ENCODE measurements around the gene SCUBE1. TPM values are rescaled to one million over a fixed set of nuclear protein-coding genes. Genes with fewer than 3 reads are reported as not detected.

Gene SCUBE1
- total and polyA plus RNA-seq, 2 of the 4 experiments (the other 2 are of a cell fraction): not detected

DNA sequence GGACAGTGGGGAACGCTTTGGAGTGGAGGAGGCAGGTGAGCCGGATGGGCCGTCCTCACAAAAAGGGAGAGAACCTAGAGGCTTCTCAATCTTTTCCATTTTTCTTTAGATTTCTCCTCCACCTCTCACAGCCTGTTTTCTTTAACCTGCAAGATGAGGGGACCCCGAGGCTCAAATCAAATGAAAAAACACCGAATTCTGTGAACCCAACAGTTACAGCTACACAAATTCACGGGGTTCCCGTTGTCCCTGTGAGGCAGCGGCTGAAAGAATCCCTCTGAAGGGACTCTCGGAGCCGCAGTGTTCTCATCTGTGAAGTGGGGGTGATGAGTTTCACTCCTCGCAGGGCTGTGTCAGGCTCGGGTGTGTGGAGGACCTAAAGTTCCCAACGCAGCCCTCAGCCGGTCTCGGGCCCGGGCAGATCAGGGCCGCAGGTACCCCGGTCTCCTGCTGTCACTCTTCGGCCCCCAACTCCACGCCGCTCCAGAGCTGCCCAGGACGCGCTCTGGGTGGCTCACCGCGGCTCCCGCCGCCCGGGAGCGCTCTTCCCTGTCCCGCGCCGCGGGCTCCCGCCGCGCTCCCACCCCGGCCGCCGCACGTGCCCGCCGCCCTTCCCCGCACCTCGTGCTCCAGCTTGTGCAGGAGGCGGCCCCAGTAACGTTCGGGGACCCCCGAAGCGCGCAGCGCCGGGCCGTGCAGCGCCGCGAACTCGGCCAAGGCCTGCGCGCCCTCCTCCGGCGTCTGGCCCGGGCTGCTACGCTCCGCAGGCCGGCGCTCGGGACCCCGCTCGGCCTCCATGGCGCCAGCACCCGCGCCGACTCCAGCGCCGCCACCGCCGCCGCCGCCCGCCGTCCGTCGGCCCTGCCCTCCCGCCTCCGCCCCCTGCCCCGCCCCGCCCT, 156.7 kb downstream of the SCUBE1 start, which contains the start of gene TTLL12 (continued):
- no peak for TF ChIP-seq RFX5 (IDR thresholded peaks at IDR 0.05; ENCODE audit: low read depth, low read length)
- no peak for TF ChIP-seq NFE2L2 (IDR thresholded peaks at IDR 0.05; ENCODE audit: low read depth, low read length)
- TF ChIP-seq CEBPB (IDR thresholded peaks at IDR 0.05; ENCODE audit: low read depth, low read length): no peak

DNA sequence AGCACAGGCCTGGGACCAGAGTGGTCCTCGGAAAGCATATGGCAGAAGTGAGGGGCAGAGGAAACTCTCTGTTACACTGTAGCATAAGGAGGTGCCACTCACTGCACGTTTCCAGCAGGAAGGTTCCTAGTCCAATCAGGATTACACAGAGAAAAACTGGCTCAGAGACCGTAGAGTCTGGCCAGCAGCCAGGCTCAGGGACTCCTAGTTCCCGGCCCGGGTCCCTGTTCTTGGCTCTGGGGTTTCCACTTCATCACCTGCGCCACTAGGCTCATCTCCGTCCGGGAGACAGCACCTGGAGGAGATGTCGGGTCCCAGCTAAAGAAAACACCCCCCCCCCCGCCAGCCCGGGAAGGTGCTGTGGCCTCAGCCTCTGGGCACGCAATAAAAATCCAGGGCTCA, 157.3 kb downstream of the SCUBE1 start:
- peak overlapping the region; percentile 87 for H3K4me2 ChIP-seq (ENCODE audit: low read depth, low read length)
- H2AK5ac ChIP-seq (ENCODE audit: low read depth, low read length): peak overlapping the region; percentile 60; the same call in 1 of the 2 replicates
- H2BK120ac ChIP-seq (ENCODE audit: low read depth, low read length): no peak overlapping the region
- H2BK20ac ChIP-seq (ENCODE audit: low read depth, low read length): no peak overlapping the region
- peaks cover 11% of the 10 kb centered on the region for H3K4me1 ChIP-seq (ENCODE audit: control insufficient read depth, insufficient read depth, low read length)
- H3K36me3 ChIP-seq (ENCODE audit: control insufficient read depth, insufficient read depth, low read length): peaks cover 1% of the 10 kb centered on the region; the same call in 1 of the 2 replicates
- H3K4me3 ChIP-seq (ENCODE audit: insufficient read depth, low read depth, low read length): peak overlapping the region; percentile 62
- 0% methylated on average over 3 of the region's 12 CpGs; no CpG with 5 or more reads in 1 of the 2 experiments for WGBS, 2 experiments (ENCODE audit: extremely low coverage in 2 of 2, insufficient read length in 1 of 2)
- dilution Hi-C loops (cut with HindIII; ENCODE audit: low sequenced_read_pairs, unreplicated experiment): no loop called here
- DNase-seq: peak; percentile 23
- H3K14ac ChIP-seq (replicated peaks; ENCODE audit: low read depth, low read length): peak overlapping the region; percentile 37; the same call in 1 of the 2 replicates
- no peaks in the 10 kb centered on the region for H3K27me3 ChIP-seq (ENCODE audit: control insufficient read depth, insufficient read depth, low read length)
- no peak overlapping the region for H2BK15ac ChIP-seq (ENCODE audit: low read depth, low read length)
- CTCF ChIA-PET: interaction anchor here (0.6 kb wide), 1 partner anchor 401 kb away, joined by 3 read pairs; no protein-coding TSS in a partner anchor
- no peak for ATAC-seq (ENCODE audit: low read depth)
- H3K9ac ChIP-seq (ENCODE audit: low read depth, low read length): peak overlapping the region; percentile 53; the same call in 1 of the 2 replicates
- TF ChIP-seq MXI1 (IDR thresholded peaks at IDR 0.05; ENCODE audit: borderline replicate concordance, low read depth, low read length): 0 out of 2 replicates have a peak, but pooled peaks have one; percentile 16
- TF ChIP-seq, protein P1, sequence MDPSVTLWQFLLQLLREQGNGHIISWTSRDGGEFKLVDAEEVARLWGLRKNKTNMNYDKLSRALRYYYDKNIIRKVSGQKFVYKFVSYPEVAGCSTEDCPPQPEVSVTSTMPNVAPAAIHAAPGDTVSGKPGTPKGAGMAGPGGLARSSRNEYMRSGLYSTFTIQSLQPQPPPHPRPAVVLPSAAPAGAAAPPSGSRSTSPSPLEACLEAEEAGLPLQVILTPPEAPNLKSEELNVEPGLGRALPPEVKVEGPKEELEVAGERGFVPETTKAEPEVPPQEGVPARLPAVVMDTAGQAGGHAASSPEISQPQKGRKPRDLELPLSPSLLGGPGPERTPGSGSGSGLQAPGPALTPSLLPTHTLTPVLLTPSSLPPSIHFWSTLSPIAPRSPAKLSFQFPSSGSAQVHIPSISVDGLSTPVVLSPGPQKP (IDR thresholded peaks at IDR 0.05; ENCODE audit: borderline replicate concordance, low read depth, low read length): no peak
- H3K4ac ChIP-seq (ENCODE audit: low read depth, low read length): peak overlapping the region; percentile 77
- no peak overlapping the region for H4K91ac ChIP-seq (ENCODE audit: insufficient read depth, low read depth, low read length)
- H3K18ac ChIP-seq (ENCODE audit: low read depth, low read length): no peak overlapping the region
- H3K56ac ChIP-seq (ENCODE audit: extremely low read depth, insufficient read depth, low read length): no peak overlapping the region
- peaks cover 17% of the 10 kb centered on the region for H4K20me1 ChIP-seq (ENCODE audit: insufficient read depth, low read length)
- H2AFZ ChIP-seq (replicated peaks; ENCODE audit: low read length, poor library complexity): peak overlapping the region; percentile 93
- H4K5ac ChIP-seq (ENCODE audit: low read depth, low read length): no peak overlapping the region
- peak overlapping the region in 1 of 2 experiments; percentile 61; a peak in 1 of 4 replicates for H4K8ac ChIP-seq (ENCODE audit: low read depth in 2 of 2, low read length in 2 of 2)
- H2AK9ac ChIP-seq (replicated peaks; ENCODE audit: low read depth, low read length, poor library complexity): peak overlapping the region; percentile 67
- peak overlapping the region; percentile 75 for H3K23ac ChIP-seq (ENCODE audit: low read depth, low read length)
- peaks cover 18% of the 10 kb centered on the region for H3K9me1 ChIP-seq (ENCODE audit: insufficient read depth, low read length)
- no peak overlapping the region for H3K27ac ChIP-seq (ENCODE audit: insufficient read depth, low read length)
- intact Hi-C loops (cut with micrococcal nuclease): no loop called here
- H2BK5ac ChIP-seq (ENCODE audit: low read depth, low read length, poor library complexity, severe bottlenecking): no peak overlapping the region
- in situ Hi-C loops (cut with MboI; ENCODE audit: low sequenced_read_pairs): no loop called here
- POLR2A ChIA-PET (ENCODE audit: unreplicated experiment): interaction anchor here (0.6 kb wide), 1 partner anchor 35 kb away, joined by 19 read pairs; the partner anchor contains the start of gene TSPO
- H3K79me1 ChIP-seq (ENCODE audit: low read depth in 1 of 2, low read length in 2 of 2): peaks cover 3 to 48% of the 10 kb centered on the region in 2 experiments; a peak in 3 of 4 replicates
- H3K9me3 ChIP-seq (ENCODE audit: control insufficient read depth, insufficient read depth, low read length): no peaks in the 10 kb centered on the region
- BruUV-seq (replicated peaks): no TSS peak

Measured in IMR-90 (cell line).